ENCODE data around the gene CTIF.

The CTIF gene

DNA sequence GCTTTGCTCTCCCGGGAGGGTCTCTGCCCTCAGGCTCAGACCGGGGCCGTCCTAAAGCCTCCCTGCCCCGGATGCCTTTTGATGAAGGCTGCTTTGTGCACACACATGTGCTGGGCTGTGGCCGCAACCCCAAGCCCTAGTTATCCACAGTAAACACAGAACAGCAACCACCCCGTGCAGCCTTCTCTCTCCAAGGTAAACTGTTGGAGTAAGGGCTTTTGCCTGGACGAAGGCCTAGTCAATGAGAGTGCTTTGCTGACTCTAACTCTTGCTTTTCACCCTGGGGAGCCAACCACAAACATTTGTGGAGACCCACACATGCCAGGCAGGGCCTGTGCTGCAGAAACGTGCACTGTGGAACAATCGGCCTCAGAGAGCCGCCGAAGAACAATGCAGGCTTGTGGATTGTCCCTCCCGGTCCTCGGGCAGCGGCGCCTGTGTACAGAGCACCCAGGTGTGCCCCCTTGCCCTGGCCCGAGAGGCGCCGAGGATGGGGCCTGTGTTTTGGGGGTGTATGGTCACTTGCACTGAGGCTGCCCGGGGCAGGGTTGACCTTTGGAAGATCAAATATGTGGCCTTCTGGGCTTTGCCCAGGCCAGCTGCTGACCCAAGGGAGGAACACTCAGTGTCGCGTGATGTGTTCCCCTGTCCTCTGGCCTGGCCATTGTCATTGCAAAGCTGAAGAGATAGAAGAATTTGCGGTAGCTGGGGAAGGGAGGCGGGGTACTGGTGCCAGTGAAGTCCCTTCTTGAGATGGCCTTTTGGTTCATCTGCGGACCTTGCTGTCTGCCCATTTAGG lies 37.0 kb downstream of the CTIF start:
- DNase-seq, result no peak

DNA sequence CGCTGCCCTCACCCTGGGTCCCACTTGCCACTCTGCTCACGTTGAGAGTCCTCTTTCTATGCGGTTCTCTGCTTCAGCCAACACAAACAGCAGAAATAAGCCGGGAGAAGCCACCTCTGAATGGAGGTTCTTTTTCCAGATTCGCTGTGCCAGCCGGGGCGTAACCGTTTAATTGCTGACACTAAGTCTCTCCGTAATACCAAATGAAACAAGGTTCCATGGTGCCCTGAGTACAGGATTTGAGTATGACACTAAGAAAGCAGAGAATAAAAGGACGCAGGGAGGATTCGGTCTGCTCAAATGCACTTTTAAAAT lies 37.6 kb downstream of the CTIF start:
- DNase-seq, result no peak

DNA sequence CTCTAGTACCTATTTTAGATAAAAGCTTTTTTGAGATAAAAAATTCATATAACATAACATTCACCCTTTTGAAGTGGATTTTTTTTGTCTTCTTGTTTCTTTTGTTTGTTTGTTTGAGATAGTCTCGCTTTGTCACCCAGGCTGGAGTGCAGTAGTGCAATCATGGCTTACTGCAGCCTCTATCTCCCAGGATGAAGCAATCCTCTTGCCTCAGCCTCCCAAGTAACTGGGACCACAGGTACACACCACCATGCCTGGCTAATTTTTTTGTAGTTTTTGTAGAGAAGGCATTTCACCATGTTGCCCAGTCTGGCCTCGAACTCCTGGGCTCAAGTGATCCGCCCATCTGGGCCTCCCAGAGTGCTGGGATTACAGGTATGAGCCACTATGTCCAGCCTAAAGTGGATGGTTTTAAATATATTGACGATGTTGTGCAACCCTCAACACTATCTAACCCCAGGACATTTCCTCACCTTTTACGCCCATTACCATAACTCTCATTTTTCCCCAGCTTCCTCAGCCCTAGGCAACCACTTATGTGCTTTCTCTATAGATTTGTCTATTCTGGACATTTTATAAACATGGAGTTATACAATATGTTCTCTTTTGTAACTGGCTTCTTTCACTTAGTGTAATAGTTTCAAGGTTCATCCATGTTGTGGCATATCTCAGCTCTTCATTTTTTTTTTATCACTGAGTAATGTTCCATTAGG lies 38.8 kb downstream of the CTIF start:
- DNase-seq, result no peak

GRCh38 chr18:48578289-48578688 lies 39.5 kb downstream of the CTIF start:
- no peak for DNase-seq

DNA sequence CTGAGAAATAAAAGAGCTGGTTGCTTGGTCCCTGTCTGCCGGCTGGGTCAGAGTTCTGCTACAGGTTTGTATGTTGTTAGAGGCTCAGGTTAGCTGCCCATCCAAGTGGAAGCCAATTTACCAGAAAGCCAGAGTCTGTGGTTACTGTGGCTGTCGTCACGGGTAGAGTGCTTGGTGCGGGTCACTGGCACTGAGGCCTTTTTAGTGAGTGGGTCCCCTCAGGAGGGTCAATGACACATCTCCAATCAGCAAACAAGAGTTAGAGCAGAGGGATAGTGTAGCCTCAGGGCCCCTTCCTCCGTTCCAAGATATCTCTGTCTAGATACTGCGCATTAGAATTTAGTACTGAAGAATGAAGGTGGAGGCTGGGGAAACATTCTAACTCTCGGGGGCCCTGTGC lies 41.2 kb downstream of the CTIF start:
- DNase-seq, result no peak

- DNase-seq, result no peak
Observed at GRCh38 chr18:48580782-48581181, 42.0 kb downstream of the CTIF start.

DNA sequence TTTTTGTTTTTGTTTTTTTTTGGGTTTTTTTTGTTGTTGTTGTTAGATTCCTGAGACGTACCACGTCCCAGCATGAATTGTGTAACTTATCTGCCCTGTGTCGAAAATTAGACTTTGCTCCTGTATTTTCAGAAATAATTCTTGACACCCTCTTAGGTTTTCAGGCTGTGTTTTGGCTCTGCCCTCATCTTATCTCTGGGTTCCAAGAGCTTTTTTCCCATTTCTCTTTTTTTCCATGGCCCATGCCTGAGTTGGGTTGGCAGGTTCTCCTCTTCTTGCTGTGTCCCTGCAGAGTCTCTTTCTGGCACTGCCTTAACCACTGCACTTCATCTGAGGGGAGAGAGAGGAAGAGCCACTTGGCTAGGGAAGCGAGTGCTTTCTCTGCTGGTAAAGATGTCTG lies 42.4 kb downstream of the CTIF start:
- DNase-seq, result no peak

GRCh38 chr18:48581941-48582340 lies 43.1 kb downstream of the CTIF start:
- DNase-seq, result no peak

DNA sequence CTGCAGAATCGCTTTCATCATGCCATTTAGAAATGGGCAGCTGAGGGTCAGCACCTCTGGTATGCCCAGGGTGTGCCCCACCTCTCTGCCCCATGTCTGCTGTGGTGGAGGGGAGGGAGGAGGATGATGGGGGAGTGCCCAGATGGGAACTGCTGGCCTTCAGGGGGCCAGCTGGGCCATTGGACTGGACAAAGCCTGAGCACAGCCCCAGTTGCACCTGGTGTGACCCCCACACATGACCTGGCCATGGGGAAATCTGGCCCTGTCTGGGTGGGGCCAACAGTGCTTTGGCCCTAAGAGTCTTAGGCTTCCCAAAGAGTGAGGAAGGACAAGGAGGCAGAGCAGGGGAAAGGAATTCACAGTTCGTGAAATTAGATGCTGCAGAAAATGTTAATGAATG lies 44.1 kb downstream of the CTIF start:
- no peak for DNase-seq

DNA sequence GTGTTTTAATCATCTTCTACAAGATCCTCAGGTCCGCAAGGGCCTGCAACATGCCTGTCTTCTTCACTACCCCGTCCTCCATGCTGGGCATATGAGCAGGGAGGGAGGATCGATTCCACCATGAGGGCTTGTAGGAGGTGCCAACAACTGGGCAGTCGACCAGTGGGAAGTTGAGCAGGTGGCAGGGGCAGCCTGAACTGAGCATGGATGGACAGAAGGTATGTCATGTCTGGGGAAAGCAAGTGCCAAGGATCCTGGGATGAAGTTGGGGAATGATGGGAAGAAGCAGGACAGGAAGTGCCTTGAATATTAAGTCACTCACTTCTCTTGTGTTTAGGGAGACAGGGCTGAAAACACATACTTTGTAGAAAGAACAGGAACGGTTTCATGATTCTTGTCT lies 44.7 kb downstream of the CTIF start:
- DNase-seq, result no peak

GRCh38 chr18:48589797-48590519 lies 51.1 kb downstream of the CTIF start:
- DNase-seq, result no peak

GRCh38 chr18:48590678-48591077 lies 51.8 kb downstream of the CTIF start:
- DNase-seq, result no peak

DNA sequence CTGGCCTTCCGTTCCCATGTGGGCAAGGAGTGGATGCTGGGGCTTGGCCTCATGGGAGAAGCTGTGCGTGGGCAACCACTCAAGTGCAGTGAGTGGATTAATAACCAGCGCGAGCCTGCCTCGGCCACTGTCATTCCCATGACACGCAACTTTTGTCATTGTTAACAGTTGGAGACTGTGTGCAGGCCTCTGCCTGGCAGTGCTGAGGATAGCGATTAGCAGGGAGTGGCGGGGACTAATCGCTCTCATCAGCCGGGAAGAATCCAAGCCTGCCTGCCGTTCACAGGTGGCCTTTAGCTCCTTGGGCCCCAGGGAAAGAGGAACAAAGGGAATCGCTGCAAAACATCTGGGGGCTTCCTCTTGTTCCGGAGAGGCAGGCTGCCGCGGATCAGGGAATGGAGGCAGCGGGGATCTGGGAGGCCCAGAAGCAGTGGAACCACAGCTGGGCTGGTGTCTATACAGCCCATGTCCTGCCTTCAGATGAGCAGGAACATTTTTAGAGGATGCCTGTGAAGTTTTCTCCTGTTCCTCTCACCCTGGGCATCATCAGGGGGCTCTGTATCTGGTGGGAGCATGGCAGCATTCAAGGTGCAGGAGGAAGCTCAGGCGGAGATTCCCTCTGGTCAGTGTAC lies 53.8 kb downstream of the CTIF start:
- DNase-seq, result no peak

- no peak for DNase-seq
Observed at GRCh38 chr18:48594471-48595094, 55.8 kb downstream of the CTIF start.

GRCh38 chr18:48595703-48596218 lies 56.9 kb downstream of the CTIF start:
- DNase-seq, result no peak

- DNase-seq, result no peak
Observed at GRCh38 chr18:48597110-48597509, 58.3 kb downstream of the CTIF start.

GRCh38 chr18:48597671-48598070 lies 58.8 kb downstream of the CTIF start:
- no peak for DNase-seq

GRCh38 chr18:48599391-48599790 lies 60.6 kb downstream of the CTIF start:
- no peak for DNase-seq

DNA sequence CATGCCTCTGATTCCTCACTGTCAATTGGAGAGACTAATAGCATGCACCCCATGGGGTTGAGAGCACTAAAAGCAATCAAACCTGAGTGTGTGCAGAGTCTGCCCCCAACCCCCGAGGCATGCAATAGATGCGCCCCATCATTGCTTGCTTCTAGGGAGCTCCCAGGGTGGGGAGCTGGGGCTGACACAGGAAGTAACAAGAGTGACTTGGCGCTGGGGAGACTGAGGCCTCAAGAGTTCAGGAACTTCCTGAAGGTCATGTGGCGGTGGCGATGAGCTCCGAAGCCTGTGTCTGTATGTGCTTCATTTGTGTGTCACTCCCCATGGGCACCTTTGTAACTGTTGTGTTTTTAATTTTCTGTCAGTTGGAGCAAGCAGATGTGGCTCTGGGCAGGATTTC lies 61.2 kb downstream of the CTIF start:
- DNase-seq, result no peak

GRCh38 chr18:48600456-48601090 lies 61.7 kb downstream of the CTIF start:
- no peak for DNase-seq

- DNase-seq, result no peak
Observed at GRCh38 chr18:48601343-48601742, 62.5 kb downstream of the CTIF start.

DNA sequence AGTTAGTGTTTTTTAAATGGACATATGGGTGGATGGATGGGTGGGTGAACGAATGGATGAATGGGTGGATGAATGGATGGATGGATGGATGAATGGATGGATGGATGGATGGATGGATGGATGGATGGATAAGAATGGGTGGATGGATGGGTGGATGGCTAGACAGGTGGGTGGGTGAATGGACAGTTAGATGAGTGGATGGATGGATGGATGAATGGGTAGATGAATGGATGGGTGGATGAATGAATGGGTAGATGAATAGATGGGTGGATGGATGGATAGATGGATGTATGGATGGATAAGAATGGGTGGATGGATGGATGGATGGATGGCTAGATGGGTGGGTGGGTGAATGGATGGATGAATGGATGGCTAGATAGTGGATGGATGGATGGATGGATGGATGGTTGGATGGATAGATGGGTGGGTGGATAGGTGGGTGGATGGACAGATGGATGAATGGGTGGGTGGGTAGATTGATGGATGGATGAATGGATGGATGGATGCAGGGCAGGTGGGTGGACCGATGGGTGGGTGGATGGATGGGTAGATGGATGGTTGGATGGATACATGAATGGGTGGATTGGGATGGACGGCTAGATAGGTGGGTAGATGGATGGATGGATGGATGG lies 64.0 kb downstream of the CTIF start:
- no peak for DNase-seq
